GM12878 (cell line): ENCODE measurements around the gene CAPN14. TPM values are rescaled to one million over a fixed set of nuclear protein-coding genes. Genes with fewer than 3 reads are reported as not detected.

ENCODE experiments used
- ATAC-seq: fragments of 200-7000 bp; cut with Tn5 transposase; 3 replicates; pipeline ENCODE4 v1.9.1; 2020; ENCODE audit warnings: mild to moderate bottlenecking, moderate library complexity
- BruUV-seq: library from RNA; stranded (reverse); fragments of 400-500 nt; replicated peaks from 2 replicates; lab custom pipeline; 2021; lab: Mats Ljungman, UMichigan
- CTCF ChIA-PET: fragments of 300-600 bp; sonication (Branson Sonifier 250); formaldehyde crosslinking; extraction: SDS; loops from one replicate; lab custom pipeline; 2021; ENCODE audit warnings: inconsistent platforms; lab: Yijun Ruan, JAX
- POLR2A ChIA-PET: fragments of 350-600 bp; formaldehyde crosslinking; extraction: SDS; loops from one replicate; lab custom pipeline; 2021; ENCODE audit warnings: inconsistent platforms; lab: Charles Lee
- RAD21 ChIA-PET: fragments of 300-600 bp; sonication (Branson Sonifier 250); formaldehyde crosslinking; loops from one replicate; lab custom pipeline; 2023; ENCODE audit warnings: antibody characterized with exemption; ENCODE audit not compliant: unreplicated experiment; lab: Charles Lee
- SMC1A ChIA-PET: fragments of 300-600 bp; sonication (Branson Sonifier 250); formaldehyde crosslinking; loops from one replicate; lab custom pipeline; 2023; ENCODE audit not compliant: unreplicated experiment, uncharacterized antibody; lab: Charles Lee
- DNase-seq: peaks from one replicate; pipeline ENCODE4 v3.0.0-alpha.2; 2011; ENCODE audit warnings: low read depth, low spot score
- FAIRE-seq: peaks from 3 replicates; lab custom pipeline; 2011; peaks lifted over from hg19 to GRCh38; lab: Jason Lieb, UNC
- H2AFZ ChIP-seq: 2 replicates; pipeline ENCODE4 v1.6.0; 2011; ENCODE audit warnings: low read depth, low read length, control low read depth; ENCODE audit not compliant: control insufficient read depth
- H3K27ac ChIP-seq: 2 replicates; pipeline ENCODE4 v1.5.1; 2011; ENCODE audit warnings: control low read depth; ENCODE audit not compliant: control insufficient read depth, insufficient read depth
- H3K27me3 ChIP-seq, 2 experiments: replicated peaks in 1 of 2; 2 replicates each; pipeline versions ENCODE4 v1.6.0 to v1.6.1; 2011; ENCODE audit warnings: low read length in 1 of 2; ENCODE audit not compliant: control insufficient read depth in 2 of 2, insufficient read depth in 2 of 2
- H3K36me3 ChIP-seq, 2 experiments: 2 replicates each; pipeline ENCODE4 v1.5.1; 2011; ENCODE audit warnings: low read length in 1 of 2; ENCODE audit not compliant: control insufficient read depth in 2 of 2, insufficient read depth in 2 of 2
- H3K4me1 ChIP-seq: 2 replicates; pipeline ENCODE4 v1.6.1; 2011; ENCODE audit warnings: mild to moderate bottlenecking, low read length, moderate library complexity, mixed read lengths; ENCODE audit not compliant: control insufficient read depth, insufficient read depth
- H3K4me2 ChIP-seq: 2 replicates; pipeline ENCODE4 v1.6.0; 2011; ENCODE audit warnings: control low read depth; ENCODE audit not compliant: control insufficient read depth, insufficient read depth
- H3K4me3 ChIP-seq: fragments of 200-600 bp; sonication (generic); 2 replicates; pipeline ENCODE4 v1.5.1; 2016
- H3K79me2 ChIP-seq: 2 replicates; pipeline ENCODE4 v1.6.0; 2011; ENCODE audit warnings: low read length; ENCODE audit not compliant: control insufficient read depth, insufficient read depth
- H3K9ac ChIP-seq: 2 replicates; pipeline ENCODE4 v1.8.0; 2011; ENCODE audit warnings: low read length, control low read depth, mixed read lengths; ENCODE audit not compliant: control insufficient read depth, insufficient read depth
- H3K9me3 ChIP-seq: replicated peaks from 3 replicates; pipeline ENCODE4 v1.5.1; 2011; ENCODE audit warnings: mild to moderate bottlenecking, low read length; ENCODE audit not compliant: control insufficient read depth, insufficient read depth
- H4K20me1 ChIP-seq: 2 replicates; pipeline ENCODE4 v1.6.0; 2011; ENCODE audit not compliant: control insufficient read depth, insufficient read depth
- ASH2L ChIP-seq: fragments of 300-600, 200-600 bp; sonication (generic); IDR thresholded peaks from 2 replicates; pipeline ENCODE4 v1.6.1; 2017; ENCODE audit warnings: low read depth, mild to moderate bottlenecking, borderline replicate concordance
- BHLHE40 ChIP-seq, 2 experiments: fragments of 450-650 bp in 1 of 2; IDR thresholded peaks; 2 replicates each; pipeline ENCODE4 v1.6.1; 2011 to 2017; ENCODE audit warnings: low read depth in 2 of 2, borderline replicate concordance in 1 of 2, improper control_type of control experiment in 1 of 2, low read length in 1 of 2, mild to moderate bottlenecking in 1 of 2
- CEBPB ChIP-seq, 2 experiments: fragments of 150-350 bp in 1 of 2; IDR thresholded peaks; 2 replicates each; pipeline ENCODE4 v1.6.1; 2012 to 2014; ENCODE audit warnings: low read depth in 2 of 2, low read length in 2 of 2, borderline replicate concordance in 1 of 2, inconsistent platforms in 1 of 2
- CHD4 ChIP-seq: fragments of 200-600 bp; sonication (generic); IDR thresholded peaks from 2 replicates; pipeline ENCODE4 v1.6.1; 2016; ENCODE audit warnings: mild to moderate bottlenecking
- EGR1 ChIP-seq, 2 experiments: IDR thresholded peaks; 1 replicate in 1 of 2; 2 replicates in 1 of 2; pipeline ENCODE4 v1.6.1; 2011 to 2012; ENCODE audit warnings: low read depth in 2 of 2, low read length in 2 of 2, borderline replicate concordance in 1 of 2, mild to moderate bottlenecking in 1 of 2, moderate library complexity in 1 of 2
- FOS ChIP-seq: IDR thresholded peaks from 3 replicates; pipeline ENCODE4 v1.6.1; 2011; ENCODE audit warnings: borderline replicate concordance; ENCODE audit not compliant: insufficient read length; ENCODE audit errors: extremely low read depth
- FOXM1 ChIP-seq: IDR thresholded peaks from 2 replicates; pipeline ENCODE4 v1.6.1; 2012; ENCODE audit warnings: low read depth, mild to moderate bottlenecking, inconsistent platforms, low read length, moderate library complexity
- NBN ChIP-seq: fragments of 450-650 bp; IDR thresholded peaks from 2 replicates; pipeline ENCODE4 v1.6.1; 2016
- NFYB ChIP-seq: IDR thresholded peaks from 2 replicates; pipeline ENCODE4 v1.6.1; 2011; ENCODE audit warnings: low read depth, mild to moderate bottlenecking, low read length, improper control_type of control experiment, moderate library complexity; ENCODE audit not compliant: insufficient read depth
- NR2C2 ChIP-seq: IDR thresholded peaks from 2 replicates; pipeline ENCODE4 v1.6.1; 2011; ENCODE audit warnings: borderline replicate concordance, low read depth; ENCODE audit not compliant: control insufficient read depth, insufficient read length
- POLR2A ChIP-seq: IDR thresholded peaks from 2 replicates; pipeline ENCODE4 v1.6.1; 2011; ENCODE audit warnings: low read depth, mild to moderate bottlenecking, low read length
- POU2F2 ChIP-seq: IDR thresholded peaks from 3 replicates; pipeline ENCODE4 v1.6.1; 2011; ENCODE audit warnings: low read depth, mild to moderate bottlenecking, low read length, borderline replicate concordance
- RAD21 ChIP-seq: IDR thresholded peaks from 2 replicates; pipeline ENCODE4 v1.6.1; 2011; ENCODE audit warnings: mild to moderate bottlenecking, low read depth, low read length, moderate library complexity; ENCODE audit not compliant: insufficient read depth
- RELA ChIP-seq: fragments of 450-650 bp; IDR thresholded peaks from 2 replicates; pipeline ENCODE4 v1.8.0; 2014; ENCODE audit warnings: borderline replicate concordance; ENCODE audit not compliant: partially characterized antibody
- SIN3A ChIP-seq: IDR thresholded peaks from 2 replicates; pipeline ENCODE4 v1.6.1; 2012; ENCODE audit warnings: low read depth, low read length, improper control_type of control experiment
- SMC3 ChIP-seq: IDR thresholded peaks from 2 replicates; pipeline ENCODE4 v1.6.1; 2011; ENCODE audit warnings: low read length, improper control_type of control experiment, borderline replicate concordance
- SUZ12 ChIP-seq: fragments of 200-600 bp; sonication (generic); IDR thresholded peaks from one replicate; pipeline ENCODE4 v1.6.1; 2018; ENCODE audit warnings: antibody characterized with exemption, mild to moderate bottlenecking; ENCODE audit not compliant: unreplicated experiment
- TCF3 ChIP-seq: IDR thresholded peaks from 2 replicates; pipeline ENCODE4 v1.6.1; 2012; ENCODE audit warnings: low read depth, mild to moderate bottlenecking, low read length, borderline replicate concordance; ENCODE audit not compliant: insufficient read depth
- ZNF217 ChIP-seq: fragments of 450-650 bp; IDR thresholded peaks from 2 replicates; pipeline ENCODE4 v1.6.1; 2017; ENCODE audit warnings: antibody characterized with exemption, mild to moderate bottlenecking
- ZNF24 ChIP-seq: fragments of 450-650 bp; IDR thresholded peaks from 2 replicates; pipeline ENCODE4 v1.6.1; 2017; ENCODE audit warnings: antibody characterized with exemption, mild to moderate bottlenecking
- ZSCAN29 ChIP-seq: fragments of 450-650 bp; IDR thresholded peaks from 2 replicates; pipeline ENCODE4 v1.6.1; 2017; ENCODE audit warnings: mild to moderate bottlenecking, moderate library complexity
- WGBS: methylation state at CpG from one replicate; pipeline ENCODE4 v1.1.6; 2016; ENCODE audit warnings: low lambda C conversion rate; ENCODE audit not compliant: insufficient replicate concordance, insufficient coverage; ENCODE audit errors: missing lambda C conversion rate; 5-methylcytosine and 5-hydroxymethylcytosine counted together
- in situ Hi-C: fragments of 300-500 bp; cut with MboI; formaldehyde crosslinking; loops from 9 replicates; pipeline ENCODE4 v1.14.3; 2018; ENCODE audit warnings: mixed read lengths
- intact Hi-C: fragments of 100-400 bp; cut with micrococcal nuclease; formaldehyde crosslinking; loops from one replicate; pipeline ENCODE4 v1.14.2; 2022; ENCODE audit not compliant: unreplicated experiment
- polyA plus RNA-seq, 11 experiments: library from polyadenylated mRNA; depleted of rRNA in 4 of 11; unstranded in 6 of 11; stranded (reverse) in 5 of 11; fragments of >200 nt; fragmentation: Nextera tagmentation in 4 of 11; fragmentation: Illumina TruSeq in 1 of 11; extraction: Ambion mirVana in 4 of 11; extraction: Trizol in 1 of 11; gene quantifications; 1 replicate in 1 of 11; 2 replicates in 10 of 11; pipeline versions ENCODE4 v1.2.1 to v1.2.3, GENCODE V29; 2011 to 2016; ENCODE audit warnings: inconsistent platforms in 2 of 11, missing spikeins in 2 of 11, low read depth in 1 of 11
- total RNA-seq, 4 experiments: library from RNA; depleted of rRNA in 3 of 4; stranded (reverse); fragments of >200 nt in 3 of 4; fragmentation: Illumina TruSeq in 1 of 4; extraction: Trizol in 1 of 4; gene quantifications; 2 replicates each; pipeline versions ENCODE4 v1.2.1 to v1.2.3, GENCODE V29; 2013 to 2021
- TF ChIP-seq, protein P1 (sequence below): fragments of 450-650 bp; IDR thresholded peaks from 2 replicates; pipeline ENCODE4 v1.6.1; 2018; ENCODE audit warnings: mild to moderate bottlenecking, low read depth, moderate library complexity; ENCODE audit not compliant: partially characterized antibody

The CAPN14 gene
- total and polyA plus RNA-seq, 10 of the 15 experiments (the other 5 are each of a cell fraction or from before 2014, with no cell fraction given) = 0.08 to 1.5 (median 1.1) TPM

DNA sequence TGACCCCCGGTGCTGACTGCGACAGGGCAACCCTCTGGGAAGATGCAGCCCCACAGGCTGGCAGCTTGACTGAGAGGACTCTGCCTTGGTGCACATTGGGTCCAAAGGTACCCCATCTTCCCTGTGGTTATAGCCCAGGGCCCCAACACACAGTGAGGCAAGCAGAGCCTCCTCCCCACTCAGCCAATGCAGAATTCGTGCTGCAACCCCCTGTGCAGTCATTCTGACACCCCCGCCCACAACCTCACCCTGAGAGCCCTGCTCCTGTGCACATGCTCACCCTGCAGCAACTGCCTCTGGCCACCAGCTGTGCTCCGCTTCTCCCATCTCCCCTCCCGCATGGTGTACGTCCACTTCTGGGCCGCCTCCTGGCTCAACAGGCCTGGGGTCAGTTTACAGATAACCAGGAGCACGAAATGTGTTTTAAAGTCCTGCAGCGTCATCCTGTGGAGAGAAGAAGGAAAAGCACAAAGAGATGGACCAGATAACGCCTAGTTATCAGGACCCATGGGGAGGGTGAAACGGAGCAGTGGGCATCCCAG, 24.4 kb downstream of the CAPN14 start (continued):
- TF ChIP-seq ZNF24 = no peak
- no peak for TF ChIP-seq RELA
- TF ChIP-seq SIN3A = no peak
- TF ChIP-seq POLR2A = no peak
- no peak for TF ChIP-seq POU2F2
- TF ChIP-seq RAD21 = no peak
- TF ChIP-seq EGR1 (IDR thresholded peaks at IDR 0.05; ENCODE audit: borderline replicate concordance in 1 of 2, low read depth in 2 of 2, low read length in 2 of 2) = no peak
- TF ChIP-seq FOS = no peak
- no peak for TF ChIP-seq NR2C2
- TF ChIP-seq, all 136 proteins: peak for 0

DNA sequence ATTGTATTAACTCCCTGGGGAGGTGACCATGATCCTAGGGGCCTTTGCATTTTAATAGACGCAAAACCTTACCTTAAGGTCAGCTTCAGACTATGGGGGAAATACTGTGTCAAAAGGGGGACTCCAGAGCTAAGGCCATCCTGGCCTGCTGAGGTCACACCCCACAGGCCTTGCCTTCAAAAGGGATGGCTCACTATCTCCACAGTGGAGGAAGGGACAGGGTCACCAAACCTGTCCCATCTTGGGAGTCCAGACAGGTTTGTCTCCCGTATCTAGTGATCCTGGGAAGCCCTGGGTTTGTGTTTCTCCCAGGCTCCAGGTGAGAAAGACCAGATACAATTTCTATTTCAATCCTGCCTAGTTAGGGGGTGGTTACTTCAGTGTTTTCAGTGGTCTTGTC, 24.9 kb downstream of the CAPN14 start:
- FAIRE-seq = no peak
- H3K9me3 ChIP-seq = no peaks in the 10 kb centered on the region
- no peaks in the 10 kb centered on the region for H3K79me2 ChIP-seq
- ChIA-PET SMC1A (no interaction called here), POLR2A (no interaction called here), RAD21 (no interaction called here), CTCF (no interaction called here)
- no peak for DNase-seq
- intact Hi-C loops (no loop called here), in situ Hi-C loops (no loop called here)
- 0% methylated on average over 2 of the region's 2 CpGs for whole genome bisulfite sequencing
- no peak for ATAC-seq
- no peaks in the 10 kb centered on the region for H3K27me3 ChIP-seq
- BruUV-seq = no TSS peak
- no peaks in the 10 kb centered on the region for H3K4me1 ChIP-seq
- no peaks in the 10 kb centered on the region for H4K20me1 ChIP-seq
- H3K4me3 ChIP-seq = no peak overlapping the region
- H3K9ac ChIP-seq = no peak overlapping the region
- no peak overlapping the region for H3K27ac ChIP-seq
- H3K4me2 ChIP-seq = no peak overlapping the region
- H2AFZ ChIP-seq = no peak overlapping the region
- H3K36me3 ChIP-seq = no peaks in the 10 kb centered on the region; a peak in 1 of 4 replicates
- TF ChIP-seq BHLHE40 (IDR thresholded peaks at IDR 0.05; ENCODE audit: borderline replicate concordance in 1 of 2, low read depth in 2 of 2, low read length in 1 of 2) (no peak), ZSCAN29 (no peak), CEBPB (IDR thresholded peaks at IDR 0.05; ENCODE audit: borderline replicate concordance in 1 of 2, low read depth in 2 of 2, low read length in 2 of 2) (no peak), ZNF217 (no peak), FOXM1 (no peak), SMC3 (no peak), NFYB (no peak), ASH2L (no peak), NBN (no peak), SUZ12 (no peak), RAD21 (no peak), TCF3 (no peak), CHD4 (no peak)
- TF ChIP-seq, protein P1, sequence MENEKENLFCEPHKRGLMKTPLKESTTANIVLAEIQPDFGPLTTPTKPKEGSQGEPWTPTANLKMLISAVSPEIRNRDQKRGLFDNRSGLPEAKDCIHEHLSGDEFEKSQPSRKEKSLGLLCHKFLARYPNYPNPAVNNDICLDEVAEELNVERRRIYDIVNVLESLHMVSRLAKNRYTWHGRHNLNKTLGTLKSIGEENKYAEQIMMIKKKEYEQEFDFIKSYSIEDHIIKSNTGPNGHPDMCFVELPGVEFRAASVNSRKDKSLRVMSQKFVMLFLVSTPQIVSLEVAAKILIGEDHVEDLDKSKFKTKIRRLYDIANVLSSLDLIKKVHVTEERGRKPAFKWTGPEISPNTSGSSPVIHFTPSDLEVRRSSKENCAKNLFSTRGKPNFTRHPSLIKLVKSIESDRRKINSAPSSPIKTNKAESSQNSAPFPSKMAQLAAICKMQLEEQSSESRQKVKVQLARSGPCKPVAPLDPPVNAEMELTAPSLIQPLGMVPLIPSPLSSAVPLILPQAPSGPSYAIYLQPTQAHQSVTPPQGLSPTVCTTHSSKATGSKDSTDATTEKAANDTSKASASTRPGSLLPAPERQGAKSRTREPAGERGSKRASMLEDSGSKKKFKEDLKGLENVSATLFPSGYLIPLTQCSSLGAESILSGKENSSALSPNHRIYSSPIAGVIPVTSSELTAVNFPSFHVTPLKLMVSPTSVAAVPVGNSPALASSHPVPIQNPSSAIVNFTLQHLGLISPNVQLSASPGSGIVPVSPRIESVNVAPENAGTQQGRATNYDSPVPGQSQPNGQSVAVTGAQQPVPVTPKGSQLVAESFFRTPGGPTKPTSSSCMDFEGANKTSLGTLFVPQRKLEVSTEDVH = no peak
